ENCODE data around the gene UBA3.
A peak's percentile ranks its signal among the peaks of the same experiment; 100 is the strongest.

UBA3 gene

GRCh38 chr3:69116162-69116561 is 36.0 kb upstream of the UBA3 start:
- no peak for TF ChIP-seq CTCF (conservative IDR thresholded peaks at IDR 0.05; ENCODE audit: control insufficient read depth, insufficient read depth, low read depth, low read length)
- H3K4me3 ChIP-seq (ENCODE audit: control insufficient read depth, low read depth, low read length), result no peak overlapping the region
- no peak for DNase-seq (ENCODE audit: low read depth)

GRCh38 chr3:69115731-69116130 is 35.6 kb upstream of the UBA3 start:
- peak; percentile 84 for DNase-seq (ENCODE audit: low read depth)
- H3K4me3 ChIP-seq (ENCODE audit: control insufficient read depth, low read depth, low read length), result no peak overlapping the region
- no peak for TF ChIP-seq CTCF (conservative IDR thresholded peaks at IDR 0.05; ENCODE audit: control insufficient read depth, insufficient read depth, low read depth, low read length)

- TF ChIP-seq CTCF (conservative IDR thresholded peaks at IDR 0.05; ENCODE audit: control insufficient read depth, insufficient read depth, low read depth, low read length), result no peak
- peak; percentile 42 for DNase-seq (ENCODE audit: low read depth)
- H3K4me3 ChIP-seq (ENCODE audit: control insufficient read depth, low read depth, low read length), result no peak overlapping the region
Observed at GRCh38 chr3:69113536-69113935, 33.4 kb upstream of the UBA3 start.

GRCh38 chr3:69110941-69111546 is 30.9 kb upstream of the UBA3 start:
- no peak for DNase-seq (ENCODE audit: low read depth)
- no peak overlapping the region for H3K4me3 ChIP-seq (ENCODE audit: control insufficient read depth, low read depth, low read length)
- no peak for TF ChIP-seq CTCF (conservative IDR thresholded peaks at IDR 0.05; ENCODE audit: control insufficient read depth, insufficient read depth, low read depth, low read length)

GRCh38 chr3:69108811-69109210 is 28.6 kb upstream of the UBA3 start:
- no peak overlapping the region for H3K4me3 ChIP-seq (ENCODE audit: control insufficient read depth, low read depth, low read length)
- TF ChIP-seq CTCF (conservative IDR thresholded peaks at IDR 0.05; ENCODE audit: control insufficient read depth, insufficient read depth, low read depth, low read length), result no peak

GRCh38 chr3:69107841-69108240 is 27.7 kb upstream of the UBA3 start:
- no peak for TF ChIP-seq CTCF (conservative IDR thresholded peaks at IDR 0.05; ENCODE audit: control insufficient read depth, insufficient read depth, low read depth, low read length)
- no peak for DNase-seq (ENCODE audit: low read depth)
- no peak overlapping the region for H3K4me3 ChIP-seq (ENCODE audit: control insufficient read depth, low read depth, low read length)

More at GRCh38 chr3:69108811-69109210, 28.6 kb upstream of the UBA3 start:
- no peak for DNase-seq (ENCODE audit: low read depth)

GRCh38 chr3:69105320-69105719 is 25.2 kb upstream of the UBA3 start:
- no peak for TF ChIP-seq CTCF (conservative IDR thresholded peaks at IDR 0.05; ENCODE audit: control insufficient read depth, insufficient read depth, low read depth, low read length)
- no peak overlapping the region for H3K4me3 ChIP-seq (ENCODE audit: control insufficient read depth, low read depth, low read length)
- no peak for DNase-seq (ENCODE audit: low read depth)

Data from fibroblast of mammary gland (primary cell).